Occipital lobe (tissue), 3 donors: Measurements from ENCODE around the gene RGS9BP. TPM values are rescaled to one million over a fixed set of nuclear protein-coding genes. Genes with fewer than 3 reads are reported as not detected.
"Not testable (repeated sequence)": the region's sequence is repeated elsewhere in the genome, so short reads cannot be mapped to it uniquely, and the experiment has no call there.

Source experiments
- DNase-seq: peaks from one replicate; lab custom pipeline; 2025; lab: John Stamatoyannopoulos, UW
- small RNA-seq: library from RNA; depleted of rRNA; stranded (forward); fragments of <200 nt; gene quantifications from one replicate; pipeline ENCODE3, GENCODE V24; 2014
- total RNA-seq: library from RNA; depleted of rRNA; stranded (reverse); fragments of >200 nt; gene quantifications from one replicate; pipeline ENCODE4 v1.2.3, GENCODE V29; 2014

Gene RGS9BP
- total RNA-seq, 1 donor from 2014 or later: 0.78 TPM

DNA sequence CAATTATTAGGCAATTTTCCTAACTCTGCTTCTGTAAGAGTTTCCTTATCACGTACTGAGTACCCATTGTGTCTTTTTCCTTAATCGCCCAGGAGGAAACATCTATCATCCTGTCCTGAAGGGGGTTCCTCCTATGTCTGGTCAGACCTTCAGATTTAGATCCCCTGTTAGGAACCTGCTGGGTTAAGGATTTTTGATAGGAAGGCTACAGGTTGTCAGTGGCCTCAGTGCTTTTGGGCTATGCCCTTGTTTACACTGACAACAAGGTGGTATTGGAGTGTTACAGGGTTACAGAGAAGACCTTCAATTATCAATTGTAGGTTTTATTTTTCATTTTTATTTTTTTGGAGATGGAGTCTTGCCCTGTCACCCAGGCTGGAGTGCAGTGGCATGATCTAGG lies 19.2 kb downstream of the RGS9BP start:
- not testable (repeated sequence) for DNase-seq

DNA sequence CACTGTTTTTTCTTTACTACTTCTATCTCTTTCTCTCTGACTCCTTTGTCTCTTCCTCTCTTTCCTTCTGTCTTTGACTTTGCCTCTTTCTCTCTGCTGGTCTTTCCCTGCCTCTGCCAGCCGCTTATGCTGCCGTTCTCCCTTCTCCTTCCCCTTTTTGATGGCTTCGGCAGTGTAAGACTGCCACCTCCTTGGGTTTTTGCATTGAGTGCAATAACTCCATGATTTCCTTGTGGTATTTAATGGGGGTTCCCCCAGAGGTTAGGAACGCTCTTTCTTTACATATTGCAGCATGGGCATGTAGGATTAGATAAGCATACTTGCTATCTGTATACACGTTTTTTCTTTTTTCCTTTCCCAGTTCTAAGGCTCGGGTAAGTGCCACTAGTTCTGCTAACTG lies 19.9 kb downstream of the RGS9BP start:
- not testable (repeated sequence) for DNase-seq

DNA sequence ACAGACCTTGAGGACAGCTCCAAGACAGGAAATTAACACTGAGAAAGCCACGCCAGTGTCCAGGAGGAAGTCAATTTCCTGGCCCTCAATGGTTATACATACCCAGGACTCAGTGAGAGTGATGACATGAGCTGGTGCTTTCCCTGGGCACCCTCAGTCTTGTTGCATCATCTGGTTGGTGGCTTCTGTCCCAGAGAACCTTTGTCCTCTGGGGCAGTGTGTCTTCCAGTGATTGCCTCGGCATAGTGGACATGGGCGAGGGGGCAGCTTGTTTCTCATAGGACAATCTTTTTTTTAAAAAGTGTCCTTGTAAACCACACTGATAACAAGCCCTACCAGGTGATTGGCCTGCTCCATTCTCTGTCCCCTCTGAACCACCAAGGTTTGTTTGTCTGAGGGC lies 21.1 kb downstream of the RGS9BP start:
- not testable (repeated sequence) for DNase-seq

DNA sequence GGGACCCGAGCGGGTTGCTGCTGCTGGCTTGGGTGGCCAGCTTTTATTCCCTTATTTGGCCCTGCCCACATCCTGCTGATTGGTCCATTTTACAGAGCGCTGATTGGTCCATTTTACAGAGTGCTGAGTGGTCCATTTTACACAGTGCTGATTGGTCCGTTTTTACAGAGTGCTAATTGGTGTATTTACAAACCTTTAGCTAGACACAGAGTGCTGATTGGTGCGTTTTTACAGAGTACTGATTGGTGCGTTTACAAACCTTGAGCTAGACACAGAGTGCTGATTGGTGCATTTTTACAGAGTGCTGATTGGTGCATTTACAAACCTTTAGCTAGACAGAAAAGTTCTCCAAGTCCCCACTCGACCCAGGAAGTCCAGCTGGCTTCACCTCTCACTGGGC lies 24.5 kb downstream of the RGS9BP start:
- DNase-seq: not testable (repeated sequence)

DNA sequence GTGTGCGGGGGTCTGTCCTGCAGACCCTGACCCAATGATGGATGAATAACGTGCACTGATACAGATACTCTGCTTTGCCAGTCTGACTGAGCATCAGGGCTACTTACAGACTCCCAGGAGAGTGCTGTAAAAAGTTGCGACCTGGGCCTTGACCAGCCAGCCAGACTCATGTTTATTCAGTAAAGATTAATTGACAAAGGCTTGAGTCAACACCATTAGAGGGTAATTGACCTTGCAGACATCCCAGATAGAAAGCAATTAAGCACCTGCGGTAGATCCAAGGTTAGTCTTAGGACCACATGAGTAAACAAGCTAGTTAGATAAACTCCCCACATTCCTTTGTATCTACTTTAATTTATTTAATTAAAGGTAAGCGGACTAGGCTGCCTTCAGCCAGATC lies 26.4 kb downstream of the RGS9BP start:
- no peak for DNase-seq

DNA sequence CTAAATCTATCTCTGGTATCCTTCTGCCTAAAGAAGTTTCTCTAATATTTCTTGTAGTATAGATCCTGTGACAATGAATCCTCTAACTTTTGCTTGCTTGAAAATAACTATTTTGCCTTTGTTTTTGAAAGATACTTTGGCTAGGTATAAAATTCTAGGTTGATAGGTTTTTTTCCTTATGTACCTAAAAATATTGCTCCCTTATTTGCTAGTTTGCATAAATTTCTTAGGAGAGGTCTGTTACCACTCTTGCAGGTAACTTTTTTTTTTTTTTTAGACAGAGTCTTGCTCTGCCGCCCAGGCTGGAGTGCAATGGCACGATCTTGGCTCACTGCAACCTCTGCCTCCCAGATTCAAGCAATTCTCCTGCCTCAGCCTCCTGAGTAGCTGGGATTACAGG lies 28.4 kb downstream of the RGS9BP start:
- DNase-seq: not testable (repeated sequence)

DNA sequence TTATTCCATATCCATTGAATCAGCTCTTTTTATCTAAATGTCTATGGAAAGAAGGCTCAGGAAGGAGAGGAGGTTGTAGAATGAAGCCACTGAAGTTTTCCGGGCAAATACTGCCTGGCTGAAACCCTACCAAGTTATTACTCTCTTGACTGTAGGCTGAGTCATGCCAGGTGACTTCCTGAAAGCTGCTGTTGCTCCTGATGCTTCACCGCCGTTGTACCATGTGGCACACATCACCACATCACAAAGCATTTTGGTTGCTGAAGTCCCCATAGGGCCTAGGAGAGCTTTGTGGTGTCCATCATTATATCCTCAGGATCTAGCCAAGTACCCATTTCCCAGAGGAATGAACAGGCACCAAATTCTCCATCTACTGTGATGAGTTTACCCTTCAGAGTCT lies 32.8 kb downstream of the RGS9BP start:
- DNase-seq: no peak

DNA sequence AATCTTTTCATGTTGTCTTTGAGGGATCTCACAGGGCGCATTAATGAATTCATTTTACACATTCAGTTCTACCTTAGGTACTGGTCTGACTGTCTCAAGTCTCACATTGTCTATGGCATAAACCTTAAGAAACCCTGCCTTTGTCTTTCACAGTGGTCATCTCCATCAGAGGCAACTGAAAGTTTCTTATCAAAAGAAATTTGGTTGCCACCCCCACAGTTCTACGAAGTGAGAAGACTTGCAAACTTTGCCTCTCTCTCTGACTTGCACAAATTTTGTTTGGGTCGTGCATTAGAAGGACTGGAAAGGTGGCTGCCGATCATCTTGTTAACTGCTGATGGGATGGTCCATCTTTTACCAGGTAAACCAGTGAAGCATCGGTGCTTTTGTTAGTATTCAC lies 33.4 kb downstream of the RGS9BP start:
- no peak for DNase-seq

DNA sequence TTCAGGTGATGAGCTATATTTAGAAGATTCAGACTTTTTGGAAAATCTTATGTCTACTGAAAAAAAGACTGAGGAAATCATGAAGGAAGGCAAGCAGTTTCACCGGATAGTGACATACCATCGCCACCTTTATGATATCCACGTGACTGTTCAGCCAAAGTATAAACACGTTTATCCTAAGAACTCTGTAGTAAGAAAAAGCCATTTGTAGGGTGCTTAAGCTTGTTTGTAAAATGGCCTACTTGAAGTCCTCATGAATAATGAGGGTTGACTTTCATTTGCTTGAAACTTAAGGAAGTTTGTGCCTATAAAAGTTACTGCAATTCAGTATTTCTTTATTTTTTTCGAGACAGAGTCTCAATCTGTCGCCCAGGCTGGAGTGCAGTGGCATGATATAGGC lies 36.1 kb downstream of the RGS9BP start:
- no peak for DNase-seq

DNA sequence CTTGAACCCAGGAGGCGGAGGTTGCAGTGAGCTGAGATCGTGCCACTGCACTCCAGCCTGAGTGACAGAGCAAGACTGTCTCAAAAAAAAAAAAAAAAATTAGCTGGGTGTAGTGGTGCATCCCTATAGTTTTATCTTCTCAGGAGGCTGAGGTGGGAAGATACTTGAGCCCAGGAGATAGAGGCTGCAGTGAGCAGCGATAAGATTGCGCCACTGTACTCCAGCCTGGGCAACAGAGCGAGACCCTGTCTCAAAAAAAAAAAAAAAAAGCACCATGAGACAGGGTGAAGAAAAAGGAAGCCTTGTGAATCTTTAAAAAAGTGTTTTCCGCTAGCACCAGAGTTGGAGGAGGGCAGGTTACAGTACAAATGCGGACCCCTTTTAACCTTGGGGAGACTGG lies 40.6 kb downstream of the RGS9BP start:
- not testable (repeated sequence) for DNase-seq

DNA sequence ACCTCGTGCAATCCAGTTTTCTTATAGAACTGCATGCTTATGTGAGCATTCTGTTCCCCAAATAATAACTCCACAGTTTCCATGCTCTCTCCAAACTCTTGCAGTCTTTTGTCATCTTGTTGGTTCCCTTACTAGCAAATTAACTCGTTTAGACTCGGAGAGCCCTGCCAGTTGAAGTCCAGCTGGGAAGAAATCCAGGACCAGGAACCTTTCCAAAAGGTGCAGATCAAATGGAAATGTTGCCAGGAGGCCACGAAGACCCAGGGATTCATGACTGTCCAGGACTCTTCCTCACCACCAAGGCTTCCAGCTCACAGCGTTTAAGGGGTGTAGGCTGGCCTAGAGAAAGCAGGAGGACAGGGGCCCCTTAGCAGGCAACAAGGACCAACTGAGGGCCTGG lies 41.8 kb downstream of the RGS9BP start:
- no peak for DNase-seq

DNA sequence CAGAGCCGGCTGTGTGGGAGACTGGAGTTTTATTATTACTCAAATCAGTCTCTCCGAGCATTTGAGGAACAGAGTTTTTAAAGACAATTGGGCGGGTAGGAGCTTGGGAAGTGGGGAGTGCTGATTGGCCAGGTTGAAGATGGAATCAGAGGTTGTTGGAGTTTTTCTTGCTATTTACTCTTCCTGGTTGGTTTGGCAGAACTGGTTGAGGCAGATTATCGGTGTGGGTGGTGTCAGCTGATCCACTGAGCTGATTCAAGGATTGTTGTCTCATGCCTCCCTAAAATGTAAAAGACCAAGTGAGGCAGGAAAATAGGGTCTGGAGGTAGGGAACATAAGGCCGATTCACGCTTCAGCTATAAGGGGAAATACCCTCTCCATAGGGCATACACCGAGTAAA lies 42.6 kb downstream of the RGS9BP start:
- DNase-seq: no peak

DNA sequence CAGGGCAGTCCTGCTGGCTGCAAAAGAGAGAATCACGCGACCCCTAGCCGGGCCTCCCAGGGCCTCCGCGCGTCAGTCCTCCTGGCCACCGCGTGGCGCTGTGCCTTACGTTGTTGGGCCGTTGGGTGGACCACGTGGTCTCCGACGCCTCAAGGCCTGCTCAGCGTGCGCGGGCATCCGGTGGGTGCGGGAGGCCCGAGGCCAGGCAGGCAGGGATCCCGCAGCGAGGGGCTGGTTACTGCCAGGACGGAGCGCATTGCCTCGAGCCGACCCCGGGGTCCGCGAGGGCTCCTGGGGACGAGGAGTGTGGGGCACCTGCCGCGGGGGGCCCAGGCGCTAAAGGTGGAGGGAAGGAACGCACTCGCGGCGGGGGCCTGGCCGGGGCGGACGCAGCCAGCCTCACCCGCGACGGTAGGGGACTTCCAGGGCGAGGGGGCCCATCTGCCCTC lies 44.0 kb downstream of the RGS9BP start, which contains the start of gene TDRD12:
TDRD12 (plus strand) TSS at position 157 of the 449 bp plus-strand sequence. CDS start 306 bp downstream, outside the sequence.
- no peak for DNase-seq

DNA sequence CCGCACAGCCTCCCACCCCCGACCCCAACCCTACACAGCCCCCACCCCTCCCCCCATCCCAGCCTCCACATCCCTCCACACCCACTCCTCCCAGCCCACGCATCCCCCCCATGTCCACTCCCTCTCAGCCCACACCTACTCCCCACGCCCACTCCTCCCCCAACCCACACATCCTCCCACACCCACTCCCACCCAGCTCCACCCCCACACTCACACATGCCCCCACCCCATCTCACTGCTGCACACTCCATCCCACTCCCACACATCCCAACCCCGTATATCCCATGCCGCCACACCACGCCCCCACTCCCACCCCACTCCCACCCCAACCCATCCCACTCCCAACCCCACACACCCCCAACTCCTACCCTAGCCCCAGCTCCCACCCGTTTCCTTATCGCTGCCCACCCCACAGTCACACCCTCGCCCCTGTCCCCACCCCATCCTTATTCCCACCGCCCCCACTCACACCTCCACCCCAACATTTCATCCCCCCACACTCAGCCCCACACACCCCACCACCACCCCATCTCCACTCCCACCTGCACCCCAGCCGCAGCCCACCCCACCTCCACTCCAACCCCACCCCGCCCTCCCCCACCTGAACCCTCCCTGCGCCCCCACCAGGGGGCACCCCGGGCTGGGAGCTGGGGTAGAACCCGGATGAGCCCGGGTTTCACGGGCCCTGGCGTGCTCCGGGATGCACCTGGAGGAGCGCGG lies 44.7 kb downstream of the RGS9BP start:
- no peak for DNase-seq

DNA sequence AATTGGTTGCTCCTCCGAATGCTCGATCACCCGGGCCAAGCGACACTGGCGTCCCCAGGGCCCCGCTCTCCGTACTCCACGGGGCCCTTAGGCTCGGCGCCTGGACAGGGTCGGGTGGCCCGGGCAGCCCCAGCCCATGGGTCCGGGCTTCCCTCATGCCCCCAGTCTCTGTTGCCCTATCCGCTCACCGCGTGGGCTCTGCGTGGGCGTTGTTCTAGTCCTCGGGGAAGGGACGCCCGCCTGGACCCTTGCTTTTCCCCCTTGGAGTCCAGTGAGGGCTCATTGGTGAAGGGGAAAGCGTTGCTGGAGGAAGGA lies 45.2 kb downstream of the RGS9BP start:
- no peak for DNase-seq

Small RNAs within 50 kb of the gene (small RNA-seq; reads per million reads assigned to genes)
- not detected for gene RN7SL789P

Other genes with a start within 250 kb of the RGS9BP start
- 32.3 TPM for gene PDCD5, start 94.7 kb upstream of the RGS9BP start, total RNA-seq
- 43.0 TPM for gene ANKRD27, start 668 bp upstream of the RGS9BP start, total RNA-seq
- 8.1 TPM for gene NUDT19, start 16.0 kb downstream of the RGS9BP start, total RNA-seq
- 0.94 TPM for gene TDRD12, start 43.9 kb downstream of the RGS9BP start, total RNA-seq
- 1.6 TPM for gene SLC7A9, start 193.9 kb downstream of the RGS9BP start, total RNA-seq